HG02973 (cell line): ENCODE measurements around the gene IL5RA.

Experiments
- ATAC-seq: cut with Tn5 transposase; IDR thresholded peaks from one replicate; pipeline ENCODE4 v1.9.1; 2021; ENCODE audit warnings: moderate library complexity; ENCODE audit not compliant: unreplicated experiment

The IL5RA gene

GRCh38 chr3:3069723-3070122, 40.5 kb downstream of the IL5RA start:
- no peak for ATAC-seq

- ATAC-seq: no peak
Measured at GRCh38 chr3:3068358-3068881, 41.8 kb downstream of the IL5RA start.

GRCh38 chr3:3066910-3067309, 43.3 kb downstream of the IL5RA start:
- no peak for ATAC-seq

- ATAC-seq: peak; percentile 67
Measured at GRCh38 chr3:3066378-3066777, 43.8 kb downstream of the IL5RA start.

GRCh38 chr3:3065876-3066275, 44.3 kb downstream of the IL5RA start:
- ATAC-seq: no peak

GRCh38 chr3:3064297-3064696, 45.9 kb downstream of the IL5RA start:
- ATAC-seq: no peak

GRCh38 chr3:3059645-3060044, 50.5 kb downstream of the IL5RA start:
- ATAC-seq: no peak

GRCh38 chr3:3053974-3054373, 56.2 kb downstream of the IL5RA start:
- no peak for ATAC-seq

- ATAC-seq: no peak
Measured at GRCh38 chr3:3038201-3038991, 71.8 kb downstream of the IL5RA start.

GRCh38 chr3:3037156-3037555, 73.0 kb downstream of the IL5RA start:
- no peak for ATAC-seq

GRCh38 chr3:3031326-3031725, 78.8 kb downstream of the IL5RA start:
- ATAC-seq: no peak

- peak; percentile 92 for ATAC-seq
Measured at GRCh38 chr3:3027976-3028567, 82.1 kb downstream of the IL5RA start.

- ATAC-seq: no peak
Measured at GRCh38 chr3:3023111-3023745, 86.9 kb downstream of the IL5RA start.

GRCh38 chr3:3020209-3020608, 90.0 kb downstream of the IL5RA start:
- no peak for ATAC-seq
